HCT116 (cell line): ENCODE data around the gene FSTL4.

ENCODE experiments used
- EZH2 ChIP-seq: fragments of 200-600 bp; sonication (generic); IDR thresholded peaks from 2 replicates; pipeline ENCODE4 v1.6.1; 2017; ENCODE audit warnings: antibody characterized with exemption, mixed run types
- POLR2A ChIP-seq: IDR thresholded peaks from 2 replicates; pipeline ENCODE4 v1.7.0; 2011; ENCODE audit warnings: borderline replicate concordance; ENCODE audit not compliant: insufficient read depth, insufficient read length; ENCODE audit errors: extremely low read depth
- TF ChIP-seq, protein P1 (sequence below), 3 experiments: fragments of 200-600 bp in 1 of 3; sonication (generic) in 1 of 3; IDR thresholded peaks in 2 of 3; conservative IDR thresholded peaks in 1 of 3; 2 replicates each; pipeline ENCODE4 v1.5.1; 2012 to 2017; ENCODE audit warnings: low read depth in 2 of 3, low read length in 2 of 3, antibody characterized with exemption in 1 of 3, borderline replicate concordance in 1 of 3, control low read depth in 1 of 3, mild to moderate bottlenecking in 1 of 3, mixed read lengths in 1 of 3, mixed run types in 1 of 3, moderate library complexity in 1 of 3; ENCODE audit not compliant: insufficient read depth in 1 of 3
- TF ChIP-seq, protein P2 (sequence below): IDR thresholded peaks from 2 replicates; pipeline ENCODE4 v1.6.1; 2011; ENCODE audit warnings: mild to moderate bottlenecking, low read length, moderate library complexity; ENCODE audit not compliant: insufficient replicate concordance; ENCODE audit errors: extremely low read depth

DNA sequence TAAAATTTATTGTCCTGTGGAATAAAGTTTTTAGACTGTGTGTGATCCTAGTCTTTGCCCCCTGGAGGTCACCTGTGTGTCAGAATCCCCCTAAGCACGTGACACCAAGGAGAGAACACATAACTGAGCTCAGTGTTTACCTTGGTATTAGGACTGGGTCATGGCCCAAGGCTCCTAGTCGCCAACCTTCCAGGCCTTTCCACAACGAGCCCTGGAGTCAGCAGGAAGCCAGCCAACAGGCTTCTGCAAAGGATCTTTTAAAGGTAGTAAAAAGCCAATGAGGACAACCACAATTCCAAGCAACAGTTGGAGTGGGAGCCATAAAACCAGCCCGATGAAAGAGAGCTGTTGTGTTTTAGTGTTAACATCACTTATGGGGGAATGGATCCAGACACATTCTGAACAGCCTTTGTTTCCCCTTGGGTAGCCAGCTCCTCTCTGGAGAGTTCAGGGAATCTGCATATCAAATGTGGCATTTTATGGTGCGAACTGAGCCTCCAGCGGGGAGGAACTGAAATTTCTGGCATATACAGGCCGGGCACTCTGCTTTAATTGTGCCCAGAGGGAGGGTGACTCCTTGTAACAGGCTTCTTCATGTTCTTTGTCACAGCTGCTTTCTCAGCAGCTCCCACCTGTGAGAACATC is 239.9 kb downstream of the FSTL4 start:
- TF ChIP-seq, protein P1, sequence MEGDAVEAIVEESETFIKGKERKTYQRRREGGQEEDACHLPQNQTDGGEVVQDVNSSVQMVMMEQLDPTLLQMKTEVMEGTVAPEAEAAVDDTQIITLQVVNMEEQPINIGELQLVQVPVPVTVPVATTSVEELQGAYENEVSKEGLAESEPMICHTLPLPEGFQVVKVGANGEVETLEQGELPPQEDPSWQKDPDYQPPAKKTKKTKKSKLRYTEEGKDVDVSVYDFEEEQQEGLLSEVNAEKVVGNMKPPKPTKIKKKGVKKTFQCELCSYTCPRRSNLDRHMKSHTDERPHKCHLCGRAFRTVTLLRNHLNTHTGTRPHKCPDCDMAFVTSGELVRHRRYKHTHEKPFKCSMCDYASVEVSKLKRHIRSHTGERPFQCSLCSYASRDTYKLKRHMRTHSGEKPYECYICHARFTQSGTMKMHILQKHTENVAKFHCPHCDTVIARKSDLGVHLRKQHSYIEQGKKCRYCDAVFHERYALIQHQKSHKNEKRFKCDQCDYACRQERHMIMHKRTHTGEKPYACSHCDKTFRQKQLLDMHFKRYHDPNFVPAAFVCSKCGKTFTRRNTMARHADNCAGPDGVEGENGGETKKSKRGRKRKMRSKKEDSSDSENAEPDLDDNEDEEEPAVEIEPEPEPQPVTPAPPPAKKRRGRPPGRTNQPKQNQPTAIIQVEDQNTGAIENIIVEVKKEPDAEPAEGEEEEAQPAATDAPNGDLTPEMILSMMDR (IDR thresholded peaks at IDR 0.05 in 2 of 3, conservative IDR thresholded peaks at IDR 0.05 in 1 of 3; ENCODE audit: borderline replicate concordance in 1 of 3, insufficient read depth in 1 of 3, low read depth in 2 of 3, low read length in 2 of 3) = no peak
- TF ChIP-seq POLR2A (no peak), EZH2 (no peak)
- TF ChIP-seq, protein P2, sequence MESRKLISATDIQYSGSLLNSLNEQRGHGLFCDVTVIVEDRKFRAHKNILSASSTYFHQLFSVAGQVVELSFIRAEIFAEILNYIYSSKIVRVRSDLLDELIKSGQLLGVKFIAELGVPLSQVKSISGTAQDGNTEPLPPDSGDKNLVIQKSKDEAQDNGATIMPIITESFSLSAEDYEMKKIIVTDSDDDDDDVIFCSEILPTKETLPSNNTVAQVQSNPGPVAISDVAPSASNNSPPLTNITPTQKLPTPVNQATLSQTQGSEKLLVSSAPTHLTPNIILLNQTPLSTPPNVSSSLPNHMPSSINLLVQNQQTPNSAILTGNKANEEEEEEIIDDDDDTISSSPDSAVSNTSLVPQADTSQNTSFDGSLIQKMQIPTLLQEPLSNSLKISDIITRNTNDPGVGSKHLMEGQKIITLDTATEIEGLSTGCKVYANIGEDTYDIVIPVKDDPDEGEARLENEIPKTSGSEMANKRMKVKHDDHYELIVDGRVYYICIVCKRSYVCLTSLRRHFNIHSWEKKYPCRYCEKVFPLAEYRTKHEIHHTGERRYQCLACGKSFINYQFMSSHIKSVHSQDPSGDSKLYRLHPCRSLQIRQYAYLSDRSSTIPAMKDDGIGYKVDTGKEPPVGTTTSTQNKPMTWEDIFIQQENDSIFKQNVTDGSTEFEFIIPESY = no peak
